MCF 10A (cell line): ENCODE data around the gene PNMA6E. TPM values are rescaled to one million over a fixed set of nuclear protein-coding genes. Genes with fewer than 3 reads are reported as not detected.

ENCODE experiments used
- BruUV-seq: library from RNA; stranded (reverse); fragments of 400-500 nt; replicated peaks from 2 replicates; lab custom pipeline; 2021; lab: Mats Ljungman, UMichigan
- CTCF ChIA-PET: fragments of 300-600 bp; sonication (Branson Sonifier 250); formaldehyde crosslinking; extraction: SDS; loops from one replicate; lab custom pipeline; 2021; ENCODE audit warnings: antibody characterized with exemption, inconsistent platforms; lab: Yijun Ruan, JAX
- POLR2A ChIA-PET: fragments of 300-600, 350-650 bp; sonication (Branson Sonifier 250); formaldehyde crosslinking; extraction: SDS; loops from one replicate; lab custom pipeline; 2020; ENCODE audit warnings: antibody characterized with exemption, inconsistent platforms; lab: Yijun Ruan, JAX
- DNase-seq: peaks from one replicate; pipeline ENCODE4 v3.0.0-alpha.2; 2018; ENCODE audit not compliant: unreplicated experiment
- H3K27ac Mint-ChIP-seq: one replicate; pipeline ENCODE4 v1.8.0; 2022; ENCODE audit warnings: mild to moderate bottlenecking, low read depth, mixed read lengths; ENCODE audit not compliant: unreplicated experiment
- H3K27me3 Mint-ChIP-seq: one replicate; pipeline ENCODE4 v1.8.0; 2022; ENCODE audit warnings: mixed read lengths; ENCODE audit not compliant: insufficient read depth, unreplicated experiment
- H3K36me3 Mint-ChIP-seq: one replicate; pipeline ENCODE4 v1.8.0; 2022; ENCODE audit warnings: mild to moderate bottlenecking, moderate library complexity, mixed read lengths; ENCODE audit not compliant: insufficient read depth, unreplicated experiment
- H3K4me1 Mint-ChIP-seq: one replicate; pipeline ENCODE4 v1.8.0; 2022; ENCODE audit warnings: mixed read lengths; ENCODE audit not compliant: insufficient read depth, unreplicated experiment
- H3K4me3 Mint-ChIP-seq: one replicate; pipeline ENCODE4 v1.8.0; 2022; ENCODE audit warnings: mild to moderate bottlenecking, moderate library complexity, mixed read lengths; ENCODE audit not compliant: unreplicated experiment
- H3K9me3 Mint-ChIP-seq: one replicate; pipeline ENCODE4 v1.8.0; 2022; ENCODE audit warnings: mixed read lengths; ENCODE audit not compliant: unreplicated experiment
- intact Hi-C: fragments of 100-400 bp; cut with micrococcal nuclease; formaldehyde crosslinking; loops from 2 replicates; pipeline ENCODE4 v1.14.1; 2022
- total RNA-seq: library from RNA; stranded (reverse); gene quantifications from 2 replicates; pipeline ENCODE4 v1.2.3, GENCODE V29; 2022
- TF ChIP-seq, protein P1 (sequence below): fragments of 200-600 bp; IDR thresholded peaks from one replicate; pipeline ENCODE4 v1.8.0; 2022; ENCODE audit warnings: antibody characterized with exemption, mild to moderate bottlenecking; ENCODE audit not compliant: unreplicated experiment

PNMA6E gene
- total RNA-seq, 1 experiment from 2014 or later = not detected

DNA sequence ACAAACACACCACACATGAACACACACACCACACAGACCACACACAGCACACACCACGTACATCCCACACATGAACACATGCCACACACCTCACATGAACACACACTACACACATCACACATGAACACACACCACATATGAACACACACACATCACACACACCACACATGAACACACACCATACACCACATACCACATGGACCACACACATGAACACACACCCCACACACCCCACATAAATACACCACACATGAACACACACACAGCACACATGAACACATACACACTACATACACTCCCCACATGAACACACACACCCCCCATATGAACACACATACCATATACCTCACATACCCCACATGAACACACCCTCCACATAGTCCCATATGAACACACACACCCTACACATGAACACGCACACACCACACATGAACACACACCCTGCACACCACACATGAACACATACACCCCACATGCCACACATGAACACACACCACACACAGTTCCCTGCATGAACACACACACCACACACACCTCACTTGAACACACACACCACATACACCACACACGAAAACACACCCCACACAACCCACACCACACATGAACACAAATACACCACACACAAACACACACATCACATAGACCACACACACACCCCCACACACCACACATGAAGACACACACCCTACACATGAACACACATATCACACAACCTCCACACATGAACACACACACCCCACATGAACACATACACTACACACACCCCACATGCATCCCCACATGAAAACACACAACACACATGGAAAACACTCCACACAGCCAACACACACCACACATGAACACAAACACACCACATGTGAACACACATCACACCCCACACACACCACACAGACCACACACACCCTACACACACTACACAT lies 18.3 kb downstream of the PNMA6E start:
- Mint-ChIP-seq H3K4me1 (no peaks in the 10 kb centered on the region), H3K4me3 (no peak overlapping the region), H3K27me3 (no peaks in the 10 kb centered on the region), H3K27ac (no peak overlapping the region), H3K9me3 (no peaks in the 10 kb centered on the region), H3K36me3 (no peaks in the 10 kb centered on the region)
- BruUV-seq = no TSS peak
- intact Hi-C loops = no loop called here
- TF ChIP-seq, protein P1, sequence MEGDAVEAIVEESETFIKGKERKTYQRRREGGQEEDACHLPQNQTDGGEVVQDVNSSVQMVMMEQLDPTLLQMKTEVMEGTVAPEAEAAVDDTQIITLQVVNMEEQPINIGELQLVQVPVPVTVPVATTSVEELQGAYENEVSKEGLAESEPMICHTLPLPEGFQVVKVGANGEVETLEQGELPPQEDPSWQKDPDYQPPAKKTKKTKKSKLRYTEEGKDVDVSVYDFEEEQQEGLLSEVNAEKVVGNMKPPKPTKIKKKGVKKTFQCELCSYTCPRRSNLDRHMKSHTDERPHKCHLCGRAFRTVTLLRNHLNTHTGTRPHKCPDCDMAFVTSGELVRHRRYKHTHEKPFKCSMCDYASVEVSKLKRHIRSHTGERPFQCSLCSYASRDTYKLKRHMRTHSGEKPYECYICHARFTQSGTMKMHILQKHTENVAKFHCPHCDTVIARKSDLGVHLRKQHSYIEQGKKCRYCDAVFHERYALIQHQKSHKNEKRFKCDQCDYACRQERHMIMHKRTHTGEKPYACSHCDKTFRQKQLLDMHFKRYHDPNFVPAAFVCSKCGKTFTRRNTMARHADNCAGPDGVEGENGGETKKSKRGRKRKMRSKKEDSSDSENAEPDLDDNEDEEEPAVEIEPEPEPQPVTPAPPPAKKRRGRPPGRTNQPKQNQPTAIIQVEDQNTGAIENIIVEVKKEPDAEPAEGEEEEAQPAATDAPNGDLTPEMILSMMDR = no peak
- ChIA-PET POLR2A (no interaction called here), CTCF (interaction anchor here (0.6 to 1.1 kb wide), 3 partner anchors 10 to 564 kb away, joined by 3 to 5 read pairs (median 4); no protein-coding TSS in a partner anchor)
- no peak for DNase-seq

DNA sequence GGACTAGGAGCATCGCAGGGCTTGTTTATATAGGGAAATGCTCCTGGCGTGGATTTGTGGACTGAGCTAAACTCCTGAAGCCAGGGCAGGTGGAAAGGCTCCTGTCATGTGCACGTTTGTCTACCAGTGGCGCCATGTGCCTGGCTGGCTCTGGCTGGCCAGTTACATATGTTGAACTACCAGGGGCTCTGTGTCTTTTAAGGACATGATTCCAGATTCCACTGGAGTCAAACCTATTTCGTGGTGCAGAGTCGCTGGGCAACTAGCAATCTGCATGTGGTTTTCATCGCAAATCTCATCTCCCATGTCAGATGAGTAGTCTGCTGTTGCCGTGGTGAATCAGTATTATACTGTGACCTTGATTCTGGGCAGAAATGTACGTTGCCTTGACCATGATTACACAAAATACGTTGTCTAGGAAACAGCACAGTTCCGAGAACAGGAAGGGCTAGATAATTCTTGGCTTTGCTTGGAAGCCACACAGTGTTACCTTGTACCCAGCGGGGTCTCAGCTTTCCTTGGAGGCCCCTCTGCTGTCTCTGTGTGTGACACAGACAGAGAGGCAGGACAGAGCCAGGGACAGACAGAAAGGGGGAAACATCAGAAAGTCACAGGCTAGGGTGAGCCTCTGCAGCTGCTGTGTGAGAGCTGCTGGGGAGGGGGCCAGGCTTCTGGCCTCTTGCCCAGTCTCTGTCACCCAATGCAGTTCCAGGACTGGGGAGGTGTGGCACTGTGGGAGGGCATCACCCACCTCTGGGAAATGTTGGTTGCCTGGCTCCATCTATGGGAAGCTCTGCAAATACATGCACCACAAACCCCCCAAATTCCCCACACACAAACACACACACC lies 19.2 kb downstream of the PNMA6E start:
- DNase-seq = peak; percentile 37
- ChIA-PET POLR2A (no interaction called here), CTCF (interaction anchor here (0.6 to 1.1 kb wide), 5 partner anchors 9 to 565 kb away, joined by 3 to 5 read pairs (median 4); no protein-coding TSS in a partner anchor)
- Mint-ChIP-seq H3K9me3 (no peaks in the 10 kb centered on the region), H3K4me3 (no peak overlapping the region), H3K36me3 (no peaks in the 10 kb centered on the region), H3K4me1 (no peaks in the 10 kb centered on the region), H3K27me3 (no peaks in the 10 kb centered on the region), H3K27ac (no peak overlapping the region)
- BruUV-seq = no TSS peak
- intact Hi-C loops = no loop called here
- TF ChIP-seq, protein P1 = no peak

DNA sequence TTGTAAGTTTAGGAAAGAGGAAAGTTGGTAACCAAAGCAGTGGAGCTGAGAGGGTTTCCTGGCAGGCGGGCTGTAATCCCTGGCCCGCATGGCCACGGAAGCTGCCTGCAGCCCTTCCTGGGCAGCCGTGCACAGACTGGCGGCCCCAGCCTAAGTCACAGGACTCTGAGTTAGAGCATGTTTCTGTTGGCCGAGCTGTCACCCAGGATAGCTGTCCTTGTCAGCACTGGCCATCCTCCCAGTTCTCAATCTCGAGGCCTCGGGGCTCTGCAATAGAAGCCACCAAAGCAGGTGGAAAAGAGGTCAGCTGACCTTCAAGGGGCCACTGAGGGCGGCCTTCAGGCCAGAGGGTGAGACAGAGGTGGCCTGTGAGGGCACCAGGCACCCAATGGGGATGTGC lies 20.5 kb downstream of the PNMA6E start:
- Mint-ChIP-seq H3K9me3 (no peaks in the 10 kb centered on the region), H3K4me1 (no peaks in the 10 kb centered on the region), H3K4me3 (no peak overlapping the region), H3K27ac (no peak overlapping the region), H3K27me3 (no peaks in the 10 kb centered on the region), H3K36me3 (no peaks in the 10 kb centered on the region)
- BruUV-seq = no TSS peak
- POLR2A ChIA-PET = no interaction called here
- intact Hi-C loops = no loop called here
- TF ChIP-seq, protein P1 = no peak
- no peak for DNase-seq
- CTCF ChIA-PET = interaction anchor here (0.6 to 0.8 kb wide), 2 partner anchors 43 to 1338 kb away, joined by 5 read pairs; no protein-coding TSS in a partner anchor
